ENCODE data around the gene C16orf46.

C16orf46 gene

GRCh38 chr16:81071805-81072204 lies 5.2 kb downstream of the C16orf46 start:
- Histone ChIP-seq H3K9me3 (ENCODE audit: insufficient read depth, low read depth, low read length) (no peaks in the 10 kb centered on the region), H3F3A (ENCODE audit: low read depth) (no peaks in the 10 kb centered on the region), H3K36me3 (ENCODE audit: insufficient read depth, low read length) (no peaks in the 10 kb centered on the region), H3K9ac (ENCODE audit: low read depth, low read length, poor library complexity, severe bottlenecking) (no peak overlapping the region), H3K9me2 (replicated peaks; ENCODE audit: low read depth, low read length) (no peaks in the 10 kb centered on the region), H3K4me2 (ENCODE audit: low read depth, low read length, poor library complexity, severe bottlenecking) (no peak overlapping the region), H2AFZ (ENCODE audit: low read length) (no peak overlapping the region), H4K20me1 (ENCODE audit: insufficient read depth, low read length, poor library complexity, severe bottlenecking) (no peaks in the 10 kb centered on the region), H3K4me1 (ENCODE audit: insufficient read depth, low read length, poor library complexity, severe bottlenecking) (peaks cover 11% of the 10 kb centered on the region), H3K27me3 (ENCODE audit: insufficient read depth, low read length, poor library complexity, severe bottlenecking) (no peaks in the 10 kb centered on the region), H3K4me3 (ENCODE audit: low read length, poor library complexity, severe bottlenecking) (no peak overlapping the region), H3K79me2 (ENCODE audit: insufficient read depth, low read length) (no peaks in the 10 kb centered on the region)
- TF ChIP-seq CTCF (conservative IDR thresholded peaks at IDR 0.05; ENCODE audit: low read length) (no peak), EZH2phosphoT487 (IDR thresholded peaks at IDR 0.05; ENCODE audit: borderline replicate concordance) (no peak)

- Histone ChIP-seq H3K79me2 (ENCODE audit: insufficient read depth, low read length) (no peaks in the 10 kb centered on the region), H3K9me2 (replicated peaks; ENCODE audit: low read depth, low read length) (no peaks in the 10 kb centered on the region), H3K9ac (ENCODE audit: low read depth, low read length, poor library complexity, severe bottlenecking) (no peak overlapping the region), H3K4me1 (ENCODE audit: insufficient read depth, low read length, poor library complexity, severe bottlenecking) (peaks cover 9% of the 10 kb centered on the region), H3K4me2 (ENCODE audit: low read depth, low read length, poor library complexity, severe bottlenecking) (no peak overlapping the region), H3F3A (ENCODE audit: low read depth) (no peaks in the 10 kb centered on the region), H2AFZ (ENCODE audit: low read length) (no peak overlapping the region), H3K36me3 (ENCODE audit: insufficient read depth, low read length) (no peaks in the 10 kb centered on the region), H3K4me3 (ENCODE audit: low read length, poor library complexity, severe bottlenecking) (no peak overlapping the region), H3K9me3 (ENCODE audit: insufficient read depth, low read depth, low read length) (no peaks in the 10 kb centered on the region), H4K20me1 (ENCODE audit: insufficient read depth, low read length, poor library complexity, severe bottlenecking) (no peaks in the 10 kb centered on the region), H3K27me3 (ENCODE audit: insufficient read depth, low read length, poor library complexity, severe bottlenecking) (no peaks in the 10 kb centered on the region)
- TF ChIP-seq EZH2phosphoT487 (IDR thresholded peaks at IDR 0.05; ENCODE audit: borderline replicate concordance), result no peak
- TF ChIP-seq CTCF (conservative IDR thresholded peaks at IDR 0.05; ENCODE audit: low read length), result no peak
Measured at GRCh38 chr16:81070979-81071378, 6.1 kb downstream of the C16orf46 start.

- Histone ChIP-seq H3K4me1 (ENCODE audit: insufficient read depth, low read length, poor library complexity, severe bottlenecking) (peaks cover 6% of the 10 kb centered on the region), H3K4me2 (ENCODE audit: low read depth, low read length, poor library complexity, severe bottlenecking) (no peak overlapping the region), H3K27me3 (ENCODE audit: insufficient read depth, low read length, poor library complexity, severe bottlenecking) (no peaks in the 10 kb centered on the region), H3K4me3 (ENCODE audit: low read length, poor library complexity, severe bottlenecking) (no peak overlapping the region), H4K20me1 (ENCODE audit: insufficient read depth, low read length, poor library complexity, severe bottlenecking) (no peaks in the 10 kb centered on the region), H3F3A (ENCODE audit: low read depth) (no peaks in the 10 kb centered on the region), H3K79me2 (ENCODE audit: insufficient read depth, low read length) (no peaks in the 10 kb centered on the region), H3K36me3 (ENCODE audit: insufficient read depth, low read length) (no peaks in the 10 kb centered on the region), H3K9me3 (ENCODE audit: insufficient read depth, low read depth, low read length) (no peaks in the 10 kb centered on the region), H3K9ac (ENCODE audit: low read depth, low read length, poor library complexity, severe bottlenecking) (no peak overlapping the region), H2AFZ (ENCODE audit: low read length) (no peak overlapping the region), H3K9me2 (replicated peaks; ENCODE audit: low read depth, low read length) (no peaks in the 10 kb centered on the region)
- TF ChIP-seq EZH2phosphoT487 (IDR thresholded peaks at IDR 0.05; ENCODE audit: borderline replicate concordance), result no peak
- TF ChIP-seq CTCF (conservative IDR thresholded peaks at IDR 0.05; ENCODE audit: low read length), result no peak
Measured at GRCh38 chr16:81069063-81069462, 8.0 kb downstream of the C16orf46 start.
